ENCODE results near the gene FTSJ3.
"Not testable (repeated sequence)": the region's sequence is repeated elsewhere in the genome, so short reads cannot be mapped to it uniquely, and the experiment has no call there.

Gene FTSJ3

DNA sequence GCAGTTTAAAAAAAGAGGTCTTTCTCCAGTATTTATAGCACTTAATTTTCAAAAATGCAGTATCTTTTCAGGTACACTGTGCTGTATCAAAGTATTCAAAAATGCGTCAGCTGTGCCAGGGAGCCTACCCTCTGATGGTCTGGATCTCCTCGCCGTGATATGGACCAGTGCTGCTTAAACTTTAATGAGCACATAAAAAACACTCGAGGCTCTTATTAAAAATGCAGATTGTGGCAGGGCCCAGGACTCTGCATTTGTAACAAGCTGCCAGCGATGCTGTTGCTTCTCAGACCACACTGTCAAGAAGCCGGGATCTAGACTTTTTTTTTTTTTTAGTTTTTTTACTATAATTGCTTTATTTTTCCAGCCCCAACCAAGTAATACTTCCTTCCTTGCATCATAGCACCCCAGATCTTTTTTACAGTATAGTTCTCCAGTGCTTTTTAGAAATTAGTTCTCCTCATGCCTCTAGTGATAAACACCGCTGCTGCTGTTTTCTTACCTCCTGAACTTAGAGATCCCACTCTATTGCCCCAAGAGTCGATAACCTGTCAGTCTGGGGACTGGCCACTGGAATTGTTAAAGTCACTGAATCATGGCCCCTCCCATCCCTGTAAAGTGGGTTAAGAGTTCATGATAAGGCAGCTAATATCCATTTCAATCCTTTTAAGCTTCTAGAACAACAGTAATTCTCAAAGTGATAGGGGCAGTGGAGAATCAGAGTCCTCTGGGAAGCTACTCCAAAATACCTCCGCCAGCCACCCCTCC, 16.6 kb upstream of the FTSJ3 start:
- no peak for DNase-seq (ENCODE audit: low read depth in 2 of 2)

DNA sequence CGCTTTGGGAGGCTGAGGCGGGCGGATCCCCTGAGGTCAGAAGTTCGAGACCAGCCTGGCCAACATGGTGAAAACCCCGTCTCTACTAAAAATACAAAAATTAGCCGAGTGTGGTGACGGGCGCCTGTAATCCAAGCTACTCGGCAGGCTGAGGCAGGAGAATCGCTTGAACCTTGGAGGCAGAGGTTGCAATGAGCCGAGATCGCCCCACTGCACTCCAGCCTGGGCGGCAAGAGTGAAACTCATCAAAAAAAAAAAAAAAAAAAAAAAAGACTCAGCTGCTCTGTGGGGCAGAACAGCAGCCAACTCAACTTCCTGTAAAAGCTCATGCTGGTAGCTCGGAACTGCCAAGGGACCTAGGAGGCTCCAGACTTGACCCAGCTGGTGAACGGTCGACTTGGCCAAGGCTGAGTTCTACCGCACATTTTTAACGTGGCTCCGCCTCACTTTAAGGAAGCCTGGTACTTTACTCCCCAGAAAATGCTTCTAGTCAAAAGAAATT, 16.0 kb upstream of the FTSJ3 start:
- not testable (repeated sequence) for DNase-seq (ENCODE audit: low read depth in 2 of 2)

DNA sequence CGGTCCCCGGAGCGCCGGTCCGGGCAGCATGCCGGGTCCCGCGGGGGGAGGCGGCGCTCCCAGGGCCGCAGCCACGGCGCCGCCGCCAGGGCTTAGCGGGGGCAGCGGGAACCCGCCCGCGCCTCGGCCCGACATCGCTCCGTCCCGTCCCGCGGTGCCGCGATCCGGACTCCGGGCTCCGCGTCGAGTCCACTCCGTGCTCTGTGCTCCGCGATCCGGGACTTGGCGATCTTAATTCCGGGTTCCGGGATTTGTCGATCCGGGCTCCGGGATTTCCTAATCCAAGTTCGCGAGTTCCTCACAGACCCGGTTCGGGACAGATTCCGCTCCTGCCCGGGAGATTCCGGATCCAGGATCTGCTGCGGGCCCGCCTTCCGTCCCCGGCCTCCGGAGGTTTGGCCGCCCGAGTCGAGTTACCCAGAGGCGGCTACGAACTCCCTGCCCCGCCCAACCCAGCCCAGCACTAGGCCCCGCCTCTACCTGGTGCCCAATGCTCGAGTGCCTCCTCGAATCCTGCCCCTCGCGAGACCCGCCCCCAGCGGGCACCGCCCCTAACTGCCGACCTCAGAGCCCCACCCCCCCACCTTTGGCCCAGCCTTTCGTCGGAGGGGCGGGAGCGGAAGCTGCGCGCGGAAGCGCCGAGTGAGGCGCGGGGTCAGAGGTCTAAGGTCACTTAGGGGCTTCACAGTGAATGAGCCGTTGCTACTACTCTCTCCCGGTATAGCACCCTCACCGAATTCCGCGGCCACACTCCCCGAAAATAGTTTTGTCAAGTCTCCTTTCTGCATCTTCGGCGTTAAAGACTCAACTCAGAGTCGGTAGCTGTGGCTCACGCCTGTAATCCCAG, 15.3 kb upstream of the FTSJ3 start, which contains the start of gene SMARCD2:
Gene SMARCD2 (minus strand): TSS at position 146 of the 847 bp plus-strand sequence. CDS start 11 bp downstream, at position 135.
- DNase-seq (ENCODE audit: low read depth in 2 of 2), result peak; percentile 97 to 99

DNA sequence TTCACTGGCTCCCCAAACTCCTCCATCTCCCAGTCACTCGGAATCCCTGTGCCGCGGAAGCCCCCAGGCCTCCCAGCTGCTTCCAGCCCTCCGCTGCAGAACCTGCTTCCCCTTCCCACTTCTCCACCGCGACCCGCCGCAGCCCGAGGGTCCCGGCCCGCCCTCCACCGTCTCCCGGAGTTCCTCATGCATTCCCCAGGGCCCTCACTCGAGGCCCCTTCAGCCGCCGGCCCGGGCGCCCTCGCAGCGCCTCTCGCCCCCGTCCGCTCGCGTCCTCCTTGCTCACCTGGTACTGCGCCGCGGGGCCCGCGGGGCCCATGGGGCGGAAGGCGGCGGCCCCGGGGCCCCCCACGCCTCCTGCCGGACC, 14.7 kb upstream of the FTSJ3 start:
- no peak for DNase-seq (ENCODE audit: low read depth in 2 of 2)

DNA sequence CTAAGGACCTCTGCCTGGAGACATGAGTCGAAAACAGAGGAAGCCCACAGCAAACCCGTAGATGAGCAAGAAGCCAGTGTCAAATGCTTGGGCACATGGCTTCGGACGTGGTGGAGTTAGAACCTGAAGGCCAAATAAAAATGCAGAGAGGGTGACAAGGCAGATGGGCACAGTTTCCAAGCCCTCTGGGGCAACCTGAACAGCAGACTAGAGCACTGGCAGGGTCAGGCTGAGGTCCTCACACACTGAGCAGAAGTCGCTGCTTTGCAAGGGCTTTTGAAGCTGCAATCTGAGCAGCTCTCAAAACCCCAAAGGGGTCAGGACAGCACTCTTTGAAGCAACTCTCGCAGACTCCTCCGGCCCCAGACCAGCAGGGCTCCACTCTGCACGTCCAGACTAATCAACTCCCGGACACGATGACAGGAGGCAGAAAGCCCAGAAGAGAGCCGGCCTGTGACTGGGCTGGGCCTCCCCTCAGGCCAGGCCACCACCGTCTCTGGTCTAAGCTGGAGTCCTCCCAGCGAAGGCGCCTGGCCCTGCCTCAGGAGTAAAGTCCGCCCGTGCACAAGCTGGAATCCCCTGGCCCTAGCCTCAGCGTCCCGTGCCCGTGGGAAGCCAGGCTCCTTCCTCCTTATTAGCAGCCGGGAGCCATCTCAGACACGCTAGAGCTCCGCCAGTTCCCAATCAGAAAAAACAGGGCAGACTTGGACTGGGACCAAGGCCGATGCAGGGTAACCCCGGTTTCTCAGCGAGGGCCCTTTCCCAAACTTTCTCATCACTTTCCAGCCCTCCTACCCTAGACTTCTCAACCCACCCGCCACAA, 14.1 kb upstream of the FTSJ3 start:
- DNase-seq (ENCODE audit: low read depth in 2 of 2), result no peak

DNA sequence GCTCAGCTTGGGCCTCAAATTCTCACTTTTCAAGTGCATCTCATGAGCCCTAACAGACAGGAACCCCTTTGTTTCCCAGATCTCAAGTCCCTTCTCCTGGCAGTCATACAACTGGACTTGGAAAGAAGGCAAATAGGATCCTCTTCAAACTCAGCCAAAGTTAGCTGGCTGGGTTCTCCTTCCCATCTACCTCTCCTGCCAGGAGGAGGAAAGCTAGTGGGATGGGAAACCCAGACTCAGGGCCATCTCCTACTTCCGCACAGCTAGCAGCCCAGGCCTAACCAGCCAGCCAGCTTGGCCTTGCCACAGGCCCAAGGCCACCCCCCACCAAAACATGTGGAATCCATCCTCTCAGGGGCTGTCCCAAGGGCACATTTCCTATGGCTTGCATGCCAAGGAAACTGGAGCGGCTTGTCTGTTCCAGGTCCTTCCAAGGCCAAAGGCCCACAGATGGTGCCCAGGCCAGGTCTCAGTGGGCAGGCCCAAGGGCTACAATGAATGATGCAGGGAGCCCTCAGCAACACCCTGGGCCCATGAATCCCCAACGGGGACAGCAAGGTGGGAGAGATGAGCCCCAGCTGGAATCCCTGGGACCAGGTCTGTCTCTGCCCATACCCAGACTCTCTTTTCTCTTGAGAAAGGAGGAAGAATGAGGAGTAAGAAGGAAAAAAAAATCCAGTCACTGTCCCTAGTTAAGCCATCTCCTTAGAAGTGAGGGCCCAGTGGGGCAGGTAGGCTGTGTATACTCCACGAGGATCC, 13.3 kb upstream of the FTSJ3 start:
- no peak for DNase-seq (ENCODE audit: low read depth in 2 of 2)

DNA sequence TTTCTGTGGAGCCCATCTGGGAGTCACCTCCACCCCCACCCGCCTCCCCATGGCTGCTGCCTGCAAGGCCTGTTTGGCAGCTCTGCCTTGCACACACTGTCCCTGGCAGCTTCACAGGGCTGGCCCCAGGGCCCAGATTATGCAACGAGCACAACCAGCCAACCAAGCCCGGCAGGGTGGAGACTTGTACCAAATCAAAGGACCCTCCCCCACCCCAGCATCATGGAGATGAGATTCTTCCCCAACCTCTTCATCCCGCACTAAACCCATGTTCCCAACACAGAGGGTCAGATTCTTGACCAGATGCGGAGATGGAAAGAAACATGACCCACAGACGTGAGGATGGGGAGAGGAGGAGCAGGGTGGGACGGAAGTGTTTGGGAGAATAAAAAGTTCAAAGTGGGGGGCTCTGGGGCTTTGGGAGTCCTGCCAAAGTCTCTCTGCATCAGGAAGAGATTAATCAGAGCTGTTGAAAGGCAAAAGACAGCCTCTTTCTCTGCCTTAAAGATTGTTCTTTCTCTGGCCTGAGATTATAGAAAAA, 11.2 kb upstream of the FTSJ3 start:
- DNase-seq (ENCODE audit: low read depth in 2 of 2), result no peak

DNA sequence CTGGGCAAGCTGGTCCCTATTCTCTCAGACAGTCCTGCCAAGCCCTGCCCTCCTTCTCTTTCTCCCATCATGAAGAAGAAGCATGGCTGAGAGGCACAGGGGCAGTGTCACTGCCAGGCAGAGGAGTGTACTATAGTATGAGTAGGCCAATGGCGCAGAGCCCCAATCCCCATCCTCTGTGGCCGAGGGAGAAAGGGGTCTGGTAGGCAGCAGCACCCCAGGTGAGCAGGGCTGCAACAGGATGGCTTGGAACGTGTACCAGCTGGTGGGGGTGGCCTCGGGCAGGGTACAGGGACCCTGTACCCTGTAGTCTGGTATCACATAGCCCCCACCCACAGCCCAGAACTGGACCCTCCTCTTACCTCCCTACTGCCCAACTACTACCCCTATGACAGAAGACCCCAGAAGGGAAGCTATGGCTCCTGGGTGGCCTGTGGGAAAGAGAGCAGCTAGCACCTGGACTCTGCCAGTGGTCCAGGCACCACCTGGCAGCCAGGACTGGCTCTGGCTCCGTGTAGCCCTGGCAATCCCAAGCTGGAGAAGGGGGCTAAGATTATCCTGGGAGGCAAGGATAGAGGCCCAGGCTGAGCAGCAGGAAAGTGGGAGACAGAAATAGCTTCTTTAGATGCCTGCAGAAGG, 10.6 kb upstream of the FTSJ3 start:
- no peak for DNase-seq (ENCODE audit: low read depth in 2 of 2)

DNA sequence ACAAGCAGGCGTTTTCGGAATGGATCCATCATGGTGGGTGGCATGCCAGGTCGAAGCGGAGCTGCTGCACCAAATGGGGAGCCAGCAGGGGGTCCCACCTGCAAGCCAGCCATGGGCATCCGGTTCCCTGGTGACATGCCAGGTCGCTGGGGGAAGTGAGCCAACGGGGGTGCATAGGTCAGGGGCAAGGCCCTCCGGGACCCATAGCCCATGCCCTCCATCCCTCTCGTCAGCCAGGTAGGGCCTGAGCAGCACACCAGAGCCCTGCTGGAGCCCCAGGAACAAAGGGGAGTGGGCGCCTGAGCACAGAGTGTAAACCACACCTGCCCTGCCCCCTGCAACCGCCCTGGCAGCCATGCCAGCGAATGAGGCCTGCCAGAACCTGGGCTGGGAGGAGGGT, 10.0 kb upstream of the FTSJ3 start:
- no peak for DNase-seq (ENCODE audit: low read depth in 2 of 2)

DNA sequence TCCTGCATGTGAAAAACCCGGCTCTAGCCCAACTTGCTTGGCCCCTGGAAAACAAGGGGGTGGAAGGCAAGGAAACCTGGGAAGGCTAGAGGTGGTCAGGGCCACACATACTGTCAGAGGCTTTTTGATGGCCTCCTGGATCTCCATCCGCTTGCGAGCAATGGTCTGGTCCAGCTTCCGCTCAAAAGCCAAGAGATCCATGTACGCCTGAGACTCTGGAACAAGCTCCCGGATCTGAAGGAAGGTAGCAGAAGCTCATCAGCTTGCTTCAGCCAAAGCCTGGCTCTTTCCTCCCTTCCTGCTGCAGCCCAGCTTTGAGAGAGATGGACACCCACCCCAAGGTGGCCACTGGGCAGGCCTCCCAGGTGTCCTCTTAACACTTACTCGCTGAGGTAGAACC, 9.3 kb upstream of the FTSJ3 start:
- DNase-seq (ENCODE audit: low read depth in 2 of 2), result no peak

DNA sequence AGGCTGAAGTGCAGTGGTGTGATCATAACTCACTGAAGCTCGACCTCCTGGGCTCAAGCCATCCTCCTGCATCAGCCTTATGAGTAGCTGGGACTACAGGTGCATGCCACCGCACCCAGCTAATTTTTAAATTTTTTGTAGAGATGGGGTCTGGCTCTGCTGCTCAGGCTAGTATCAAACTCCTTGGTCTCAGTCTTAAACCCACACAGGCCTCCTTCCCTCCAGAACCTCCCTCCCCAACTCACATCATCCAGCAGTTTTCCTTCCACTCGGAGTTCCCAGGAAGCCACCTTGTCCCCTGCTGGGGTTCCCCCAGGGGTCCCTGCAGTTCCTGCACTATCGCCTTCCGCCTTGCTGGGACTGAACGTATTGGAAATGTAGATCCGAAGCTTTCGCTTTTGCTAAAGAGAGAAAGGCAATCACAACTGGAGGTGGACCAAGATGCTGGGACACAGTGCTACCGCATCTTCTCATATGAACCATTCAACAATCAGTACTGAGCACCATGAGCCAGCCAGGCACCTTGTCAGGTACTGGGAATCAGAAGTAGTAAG, 7.8 kb upstream of the FTSJ3 start:
- DNase-seq (ENCODE audit: low read depth in 2 of 2), result no peak

DNA sequence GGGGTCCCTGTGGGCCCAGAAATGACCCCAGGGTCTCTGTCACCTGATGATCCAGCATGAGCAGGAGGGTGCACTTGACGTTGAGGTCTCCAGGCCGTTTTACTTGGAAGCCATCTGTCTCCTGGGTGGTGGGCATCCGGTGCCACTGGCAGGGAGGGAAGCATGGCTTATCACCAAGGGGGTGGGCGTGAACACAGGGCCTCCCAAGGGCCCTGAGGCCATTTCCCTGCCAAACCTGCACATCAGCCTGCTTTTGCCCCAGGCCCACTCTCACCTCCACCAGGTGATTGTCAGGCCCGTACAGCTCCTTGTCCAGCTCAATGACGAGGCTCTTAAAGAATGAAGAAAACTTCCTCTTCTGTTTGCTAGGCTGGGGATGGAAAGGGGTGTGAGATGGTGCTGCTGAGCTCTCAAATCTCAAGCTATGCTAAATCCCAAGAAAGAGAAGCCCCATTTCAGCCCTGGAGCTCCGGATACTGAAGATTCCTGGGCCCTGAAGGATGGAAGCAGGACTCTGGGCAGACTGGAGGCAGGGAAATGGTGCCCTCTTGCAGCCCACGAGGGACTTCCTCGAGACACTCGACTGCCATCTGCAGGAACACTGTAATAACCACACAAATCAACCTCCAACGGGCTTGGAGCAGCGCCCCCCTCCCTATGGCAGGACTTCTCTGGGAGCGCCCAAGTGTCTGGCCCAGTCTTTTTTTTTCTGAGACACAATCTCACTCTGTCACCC, 7.1 kb upstream of the FTSJ3 start:
- peak in 1 of 2 donors; percentile 37 for DNase-seq (ENCODE audit: low read depth in 2 of 2)

DNA sequence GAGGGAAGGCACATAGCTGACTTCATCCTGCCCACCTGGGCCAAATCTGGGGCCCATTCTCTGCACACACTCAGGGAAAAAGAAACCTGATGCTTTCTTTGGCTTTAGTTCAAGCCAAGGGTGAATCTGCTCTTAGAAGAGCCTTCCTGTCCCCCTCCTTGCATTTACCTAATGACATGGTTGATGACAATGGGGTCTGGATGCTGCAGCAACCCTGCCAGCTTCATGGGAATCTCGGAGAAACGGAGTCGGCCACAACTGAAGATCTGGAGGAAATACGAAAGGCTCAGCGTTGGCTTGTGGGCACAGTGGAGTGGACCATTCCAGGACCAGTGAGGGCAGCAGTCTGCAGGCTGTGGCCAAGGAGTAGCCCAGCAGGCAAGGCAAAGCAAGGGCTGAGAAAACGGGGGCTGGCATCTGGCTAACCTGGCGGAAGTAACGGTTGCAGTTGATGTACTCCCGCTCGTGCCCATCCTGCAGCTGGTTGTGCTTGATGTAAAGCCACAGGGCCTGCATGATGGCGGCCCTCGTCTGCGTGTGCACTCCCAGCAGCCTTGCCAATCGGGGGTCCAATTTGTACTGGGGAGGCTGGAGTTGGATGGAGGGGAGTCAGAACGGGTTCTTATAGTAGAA, 6.4 kb upstream of the FTSJ3 start:
- no peak for DNase-seq (ENCODE audit: low read depth in 2 of 2)

DNA sequence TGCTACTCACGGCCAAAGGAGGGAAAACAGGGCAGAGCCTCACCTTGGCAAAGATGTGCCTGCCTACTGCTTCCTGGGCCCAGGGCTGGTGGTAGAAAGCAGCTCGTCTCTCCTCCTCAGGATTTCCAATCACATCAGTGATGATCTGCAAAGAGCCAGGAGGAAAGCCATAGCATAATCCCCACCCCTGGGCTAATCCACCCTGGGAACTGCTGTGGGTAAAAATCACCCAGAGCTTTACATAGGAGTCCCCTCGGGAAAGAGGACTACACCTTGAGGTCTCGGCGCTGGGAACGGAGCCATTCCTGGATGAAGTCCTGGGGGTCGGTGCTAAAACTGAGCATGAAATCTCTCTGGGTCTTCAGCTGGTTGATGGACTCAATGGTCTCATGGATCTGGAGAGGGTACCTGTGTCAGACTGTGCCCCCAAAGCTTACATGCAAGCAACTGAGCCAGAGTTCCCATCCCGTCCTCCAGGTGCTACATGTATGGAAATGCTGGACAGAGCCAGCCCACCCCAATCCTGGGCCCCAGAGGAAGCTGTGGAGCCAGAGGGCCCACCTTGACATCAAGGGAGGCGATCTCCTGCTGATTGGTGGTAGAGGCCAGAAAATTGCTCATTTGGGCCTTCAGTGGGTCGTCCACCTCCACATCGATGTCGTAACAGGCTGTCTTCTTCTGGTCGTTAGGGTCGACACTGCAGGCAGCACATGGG, 5.7 kb upstream of the FTSJ3 start:
- no peak for DNase-seq (ENCODE audit: low read depth in 2 of 2)

DNA sequence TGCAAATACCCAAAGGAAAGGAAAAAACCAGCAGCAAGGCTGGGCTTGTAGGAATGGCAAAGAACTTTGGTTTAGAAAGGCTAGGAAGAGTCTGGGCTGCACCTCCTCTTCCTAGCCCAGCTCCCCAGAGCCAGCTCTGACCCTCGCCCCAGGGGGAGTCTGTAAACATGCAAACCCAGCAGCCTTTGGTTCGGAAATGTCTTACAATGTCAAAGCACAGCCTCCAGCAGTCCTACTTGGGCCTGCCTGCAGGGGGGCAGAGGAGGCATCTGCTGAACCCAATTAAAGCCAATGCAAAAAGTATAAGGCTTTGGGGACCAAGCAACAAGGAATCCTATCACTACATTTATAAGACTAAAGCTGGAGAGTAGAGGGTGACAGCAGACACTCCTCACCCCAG, 5.0 kb upstream of the FTSJ3 start:
- no peak for DNase-seq (ENCODE audit: low read depth in 2 of 2)

DNA sequence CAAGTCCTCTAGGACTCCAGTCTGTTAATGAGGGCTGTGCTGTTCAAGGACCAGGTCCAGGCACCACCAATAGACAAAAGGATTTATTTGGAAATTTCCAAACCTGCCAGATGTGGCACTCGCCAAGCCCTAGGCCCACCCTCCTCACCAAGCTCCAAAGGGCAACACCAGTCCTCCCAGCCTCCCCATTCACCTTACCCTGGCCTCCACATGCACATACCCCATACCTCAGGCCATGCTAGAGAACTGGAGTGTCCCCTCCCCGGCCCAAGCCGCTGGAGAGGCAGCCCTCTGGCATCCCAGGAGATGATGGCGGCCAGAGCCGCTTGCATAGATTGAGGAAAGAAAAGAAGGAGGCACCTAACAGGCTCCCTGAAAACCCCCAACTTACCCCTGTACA, 4.6 kb upstream of the FTSJ3 start:
- DNase-seq (ENCODE audit: low read depth in 2 of 2), result no peak

DNA sequence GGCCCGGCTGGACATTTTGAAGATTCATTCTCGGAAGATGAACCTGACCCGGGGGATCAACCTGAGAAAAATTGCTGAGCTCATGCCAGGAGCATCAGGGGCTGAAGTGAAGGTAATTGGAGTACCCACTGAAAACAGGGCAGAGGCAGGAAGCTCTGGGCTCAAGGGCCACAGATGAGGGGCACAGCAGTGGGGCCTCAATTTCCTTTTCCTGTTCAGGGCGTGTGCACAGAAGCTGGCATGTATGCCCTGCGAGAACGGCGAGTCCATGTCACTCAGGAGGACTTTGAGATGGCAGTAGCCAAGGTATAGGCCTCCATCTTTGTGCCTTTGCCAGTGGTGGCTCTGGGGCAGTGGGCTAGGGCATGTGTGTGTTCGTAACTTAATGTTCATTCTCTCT, 4.0 kb upstream of the FTSJ3 start:
- DNase-seq (ENCODE audit: low read depth in 2 of 2), result no peak

DNA sequence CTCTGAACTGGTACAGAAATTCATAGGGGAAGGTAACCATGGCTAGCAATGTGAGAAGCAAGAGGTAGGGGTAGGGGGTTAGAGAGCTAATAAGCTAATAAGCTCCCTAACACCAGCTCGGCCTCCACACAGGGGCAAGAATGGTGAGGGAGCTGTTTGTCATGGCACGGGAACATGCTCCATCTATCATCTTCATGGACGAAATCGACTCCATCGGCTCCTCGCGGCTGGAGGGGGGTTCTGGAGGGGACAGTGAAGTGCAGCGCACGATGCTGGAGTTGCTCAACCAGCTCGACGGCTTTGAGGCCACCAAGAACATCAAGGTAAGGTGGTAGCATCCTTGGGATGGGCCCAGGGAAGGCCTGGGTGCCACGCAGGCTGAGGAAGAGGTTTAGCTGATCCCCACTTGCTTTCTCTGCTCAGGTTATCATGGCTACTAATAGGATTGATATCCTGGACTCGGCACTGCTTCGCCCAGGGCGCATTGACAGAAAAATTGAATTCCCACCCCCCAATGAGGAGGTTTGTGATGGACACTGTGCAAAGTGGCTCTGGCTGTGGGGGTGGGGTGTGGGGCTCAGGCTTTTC, 3.5 kb upstream of the FTSJ3 start:
- DNase-seq (ENCODE audit: low read depth in 2 of 2), result no peak
